Mucosa of descending colon (tissue), 3 donors: ENCODE data around the gene SLIT3. TPM values are rescaled to one million over a fixed set of nuclear protein-coding genes. Genes with fewer than 3 reads are reported as not detected.

Source experiments
- ATAC-seq: fragments of 200-7000 bp; cut with Tn5 transposase; one replicate; pipeline ENCODE4 v1.9.1; 2020; ENCODE audit warnings: mild to moderate bottlenecking, moderate library complexity
- DNase-seq, 3 donors: peaks; one replicate each; pipeline ENCODE4 v3.0.0-alpha.2; 2020
- H3K36me3 ChIP-seq: fragments of 200-600 bp; one replicate; pipeline ENCODE4 v1.8.0; 2021; ENCODE audit warnings: low read depth, mild to moderate bottlenecking
- H3K4me1 ChIP-seq: fragments of 200-600 bp; one replicate; pipeline ENCODE4 v1.8.0; 2021; ENCODE audit warnings: low read depth, mild to moderate bottlenecking
- H3K4me3 ChIP-seq: fragments of 200-600 bp; one replicate; pipeline ENCODE4 v1.8.0; 2021; ENCODE audit warnings: mild to moderate bottlenecking
- H3K9me3 ChIP-seq: fragments of 200-600 bp; one replicate; pipeline ENCODE4 v1.8.0; 2021; ENCODE audit warnings: mild to moderate bottlenecking
- CTCF ChIP-seq: fragments of 200-600 bp; IDR thresholded peaks from one replicate; pipeline ENCODE4 v1.8.0; 2022; ENCODE audit warnings: antibody characterized with exemption, mild to moderate bottlenecking
- intact Hi-C, 2 donors: fragments of 100-400 bp; cut with DNase I in 1 of 2; cut with micrococcal nuclease in 1 of 2; formaldehyde crosslinking; loops; one replicate each; pipeline versions ENCODE4 v1.11.0 to v1.11.1; 2022; cut with DNase I, micrococcal nuclease
- total RNA-seq, 3 donors: library from RNA; stranded (reverse); fragmentation: NEBNext Ultra II Directional in 2 of 3; extraction: Animal tissue kit (Norgen Biotek cat#: 25700) in 2 of 3; gene quantifications; one replicate each; pipeline versions ENCODE4 v1.2.1 to v1.2.4, GENCODE V29; 2021 to 2023
- donor health status: DM: no; HTN: no; CAD: no; lungs with moderate emphysema.
- donor health status: DM: no; HTN: no; CAD: no.
- donor health status: DM: no; HTN: yes; CAD: no.

SLIT3 gene
- total RNA-seq, 3 donors from 2014 or later = 4.2 to 25.5 (median 16.1) TPM

DNA sequence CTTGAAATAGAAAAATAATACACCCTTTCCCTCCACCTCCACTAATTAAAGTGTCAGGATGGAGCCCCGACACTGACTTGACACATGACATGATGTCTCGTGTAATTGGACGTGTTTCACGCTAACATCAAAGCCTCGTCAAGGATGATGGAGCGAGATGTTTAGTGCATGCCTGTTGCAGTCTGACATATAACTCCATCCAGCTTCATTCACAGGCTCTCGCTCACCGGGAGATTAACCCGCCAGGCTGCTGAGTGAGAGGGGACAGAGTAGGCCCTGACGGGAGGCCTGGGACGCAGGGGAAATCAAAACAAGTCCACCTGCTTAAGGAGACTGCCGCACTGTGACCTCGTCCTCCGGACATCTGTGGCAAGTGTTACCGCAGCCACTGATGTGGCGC lies 263.5 kb downstream of the SLIT3 start:
- H3K4me1 ChIP-seq = no peaks in the 10 kb centered on the region
- no peak for TF ChIP-seq CTCF
- no peak overlapping the region for H3K4me3 ChIP-seq
- no peak for ATAC-seq
- DNase-seq = no peak
- H3K36me3 ChIP-seq = no peaks in the 10 kb centered on the region
- intact Hi-C loops = no loop called here
- H3K9me3 ChIP-seq = no peaks in the 10 kb centered on the region

DNA sequence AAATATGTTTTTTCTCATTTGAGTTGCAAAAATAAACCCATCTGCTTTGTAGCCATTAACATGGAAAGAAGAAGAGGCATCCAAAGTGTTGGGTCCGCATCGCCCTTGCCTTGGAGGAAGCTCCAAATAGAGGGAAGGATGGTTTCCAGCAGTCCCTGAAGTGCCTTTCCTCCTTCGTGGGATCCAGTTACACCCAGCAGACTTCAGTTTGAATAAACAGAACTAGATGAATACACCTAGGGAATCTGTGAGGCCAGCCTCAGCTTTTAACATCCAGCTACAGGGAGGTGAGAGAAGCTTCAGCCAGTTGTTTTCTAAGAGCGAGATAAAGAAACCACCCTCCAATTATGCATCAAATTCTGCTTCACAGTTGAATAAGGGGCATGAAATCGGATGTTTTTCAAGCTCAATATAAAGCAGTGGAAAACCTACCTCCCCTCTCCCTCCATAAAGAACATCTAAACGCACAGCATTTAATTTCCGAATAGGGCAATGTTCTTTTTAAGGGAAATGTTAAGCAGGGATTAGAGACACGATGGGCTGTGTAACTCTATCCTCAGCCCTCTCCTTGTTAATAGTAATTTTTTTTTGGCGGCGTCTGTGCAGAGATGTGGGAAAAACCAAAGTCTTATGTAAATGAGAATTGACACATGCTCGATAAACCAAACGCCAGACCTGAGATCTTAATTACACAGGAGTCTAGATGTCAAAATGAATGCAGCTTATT lies 264.7 kb downstream of the SLIT3 start:
- Histone ChIP-seq H3K4me3 (no peak overlapping the region), H3K36me3 (no peaks in the 10 kb centered on the region), H3K9me3 (no peaks in the 10 kb centered on the region), H3K4me1 (no peaks in the 10 kb centered on the region)
- DNase-seq = no peak
- TF ChIP-seq CTCF = no peak
- intact Hi-C loops = no loop called here
- no peak for ATAC-seq

- DNase-seq (no peak), ATAC-seq (no peak)
- no peaks in the 10 kb centered on the region for H3K9me3 ChIP-seq
Measured at GRCh38 chr5:169029661-169030274, 271.2 kb downstream of the SLIT3 start.

GRCh38 chr5:169029037-169029436 lies 271.9 kb downstream of the SLIT3 start:
- intact Hi-C loops = no loop called here
- DNase-seq = no peak
- no peak for TF ChIP-seq CTCF
- no peak for ATAC-seq
- Histone ChIP-seq H3K4me1 (no peaks in the 10 kb centered on the region), H3K36me3 (no peaks in the 10 kb centered on the region), H3K9me3 (no peaks in the 10 kb centered on the region), H3K4me3 (no peak overlapping the region)

More at GRCh38 chr5:169029661-169030274, 271.2 kb downstream of the SLIT3 start:
- H3K4me1 ChIP-seq = no peaks in the 10 kb centered on the region
- no peaks in the 10 kb centered on the region for H3K36me3 ChIP-seq
- H3K4me3 ChIP-seq = no peak overlapping the region
- intact Hi-C loops = no loop called here
- TF ChIP-seq CTCF = no peak

GRCh38 chr5:169027501-169028061 lies 273.4 kb downstream of the SLIT3 start:
- no peaks in the 10 kb centered on the region for H3K36me3 ChIP-seq
- no peaks in the 10 kb centered on the region for H3K4me1 ChIP-seq
- no peak for TF ChIP-seq CTCF
- H3K9me3 ChIP-seq = no peaks in the 10 kb centered on the region
- DNase-seq (peak in 1 of 3 donors; percentile 45), ATAC-seq (peak; percentile 59)
- intact Hi-C loops = no loop called here
- no peak overlapping the region for H3K4me3 ChIP-seq
